Inflammatory macrophage (primary cell): ENCODE measurements around the gene PRKAA2.

Experiments used
- DNase-seq, 2 donors: peaks; one replicate each; pipeline ENCODE4 v3.0.0-alpha.2; 2020 to 2022

PRKAA2 gene

GRCh38 chr1:56726706-56727105 is 81.6 kb downstream of the PRKAA2 start:
- no peak for DNase-seq

GRCh38 chr1:56728964-56729363 is 83.8 kb downstream of the PRKAA2 start:
- no peak for DNase-seq

- DNase-seq: no peak
Measured at GRCh38 chr1:56745231-56745630, 100.1 kb downstream of the PRKAA2 start.

- no peak for DNase-seq
Measured at GRCh38 chr1:56754708-56755479, 109.8 kb downstream of the PRKAA2 start.

GRCh38 chr1:56755911-56756310 is 110.8 kb downstream of the PRKAA2 start:
- DNase-seq: no peak

- no peak for DNase-seq
Measured at GRCh38 chr1:56758135-56758534, 113.0 kb downstream of the PRKAA2 start.

GRCh38 chr1:56758794-56759193 is 113.7 kb downstream of the PRKAA2 start:
- DNase-seq: no peak
